C4-2B (cell line): ENCODE data around the gene RTN4.

Source experiments
- H3K27ac ChIP-seq: fragments of 450-650 bp; 2 replicates; pipeline ENCODE4 v1.5.1; 2017
- CTCF ChIP-seq: fragments of 450-650 bp; conservative IDR thresholded peaks from 2 replicates; pipeline ENCODE4 v1.5.1; 2017; ENCODE audit warnings: mild to moderate bottlenecking
- ZFX ChIP-seq: fragments of 450-650 bp; IDR thresholded peaks from 2 replicates; pipeline ENCODE4 v1.6.1; 2017

Gene RTN4

GRCh38 chr2:54975598-54976492 lies 74.4 kb downstream of the RTN4 start:
- H3K27ac ChIP-seq: no peak overlapping the region
- TF ChIP-seq CTCF (no peak), ZFX (no peak)

- no peak overlapping the region for H3K27ac ChIP-seq
- TF ChIP-seq ZFX (no peak), CTCF (no peak)
These were observed 75.1 kb downstream of the RTN4 start for GRCh38 chr2:54975175-54975574.

- TF ChIP-seq ZFX: no peak
- TF ChIP-seq CTCF: no peak
- H3K27ac ChIP-seq: no peak overlapping the region
These were observed 80.3 kb downstream of the RTN4 start for GRCh38 chr2:54969940-54970338.

GRCh38 chr2:54969295-54969939 lies 80.8 kb downstream of the RTN4 start:
- H3K27ac ChIP-seq: no peak overlapping the region
- TF ChIP-seq ZFX: no peak
- no peak for TF ChIP-seq CTCF

- no peak overlapping the region for H3K27ac ChIP-seq
- TF ChIP-seq CTCF (no peak), ZFX (no peak)
These were observed 81.6 kb downstream of the RTN4 start for GRCh38 chr2:54968561-54969218.

- no peak overlapping the region for H3K27ac ChIP-seq
- no peak for TF ChIP-seq ZFX
- no peak for TF ChIP-seq CTCF
These were observed 82.4 kb downstream of the RTN4 start for GRCh38 chr2:54967759-54968365.

- no peak for TF ChIP-seq CTCF
- no peak for TF ChIP-seq ZFX
- no peak overlapping the region for H3K27ac ChIP-seq
These were observed 83.0 kb downstream of the RTN4 start for GRCh38 chr2:54967269-54967668.
